HG02623 (cell line): ENCODE results near the gene TMEM234.

ENCODE experiments used
- ATAC-seq: cut with Tn5 transposase; IDR thresholded peaks from one replicate; pipeline ENCODE4 v1.9.1; 2021; ENCODE audit warnings: moderate library complexity; ENCODE audit not compliant: unreplicated experiment

Gene TMEM234

DNA sequence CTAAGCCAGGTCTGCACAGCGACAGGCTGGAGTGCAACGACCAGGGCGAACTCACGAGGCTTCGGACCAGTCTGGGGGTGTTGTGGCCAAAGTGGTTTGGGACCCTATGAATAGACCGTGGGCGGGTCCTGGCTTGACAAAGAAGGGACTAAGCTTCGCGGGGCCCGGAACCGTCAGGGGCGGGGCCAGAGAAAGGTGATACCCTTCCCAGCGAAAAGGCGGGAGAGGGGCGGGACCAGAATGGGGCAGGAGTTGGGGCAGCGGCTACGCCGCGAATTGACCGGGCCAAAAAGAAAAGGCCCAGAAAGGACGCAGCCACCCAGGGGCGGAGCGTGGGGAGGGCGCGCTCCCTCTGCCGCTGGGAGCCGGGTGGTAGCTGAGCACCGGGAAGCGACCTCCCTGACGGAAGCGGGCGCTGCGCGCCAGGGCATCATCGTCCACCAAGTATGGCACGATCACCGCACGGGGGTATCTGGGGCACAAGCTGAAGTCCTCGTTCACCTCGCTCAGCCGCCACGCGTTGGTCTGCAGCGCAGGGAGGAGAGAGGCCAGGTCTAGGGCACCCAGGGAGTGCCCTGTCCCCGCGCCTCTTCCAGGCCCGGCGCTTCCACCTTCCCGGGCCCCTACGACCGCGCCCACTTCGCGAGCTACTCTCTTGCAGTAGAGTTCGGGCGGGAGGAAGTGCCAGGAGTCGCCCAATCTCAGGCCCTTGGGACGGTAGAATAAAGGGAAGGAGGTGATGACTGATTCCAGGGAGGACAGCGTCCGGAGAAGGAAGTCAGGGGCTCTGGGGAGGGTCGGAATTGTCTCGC, 18.2 kb upstream of the TMEM234 start:
- no peak for ATAC-seq

DNA sequence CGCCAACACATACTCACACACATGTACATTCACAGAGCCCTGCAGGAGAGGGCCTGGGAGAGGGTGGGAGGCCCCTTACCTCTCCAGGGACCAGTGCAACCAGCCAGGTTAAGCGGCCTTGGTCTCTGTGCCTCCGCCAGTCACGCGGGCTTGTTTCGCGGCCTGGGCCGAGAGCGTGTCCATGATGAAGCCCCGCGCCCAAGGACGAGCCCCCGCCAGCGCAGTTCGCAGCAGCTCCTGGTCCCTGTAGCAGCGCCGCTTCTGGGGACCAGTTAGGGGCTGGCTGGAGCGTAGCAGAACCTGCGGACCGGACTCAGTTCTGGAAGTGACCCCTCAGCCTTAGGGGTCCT, 17.6 kb upstream of the TMEM234 start:
- no peak for ATAC-seq

DNA sequence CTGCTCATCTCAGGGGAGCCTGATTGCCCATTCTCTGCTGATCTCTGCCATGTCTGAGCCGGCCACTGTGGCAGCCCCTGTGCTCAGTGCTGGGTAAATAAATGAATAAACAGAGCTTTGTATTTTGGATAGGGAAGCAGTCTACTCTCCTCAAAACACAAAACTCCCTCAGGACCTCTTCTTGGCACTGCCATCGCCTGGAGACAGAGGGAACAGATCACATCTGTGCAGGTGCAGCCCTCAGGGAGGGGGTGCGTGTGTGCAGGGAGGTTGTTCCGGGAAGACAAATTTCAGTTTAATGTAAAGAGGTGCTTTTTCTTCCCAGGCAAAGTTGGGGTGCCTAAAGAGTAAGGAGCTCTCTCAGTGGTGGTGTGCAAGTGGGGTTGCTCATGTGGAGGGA, 17.2 kb upstream of the TMEM234 start:
- ATAC-seq: no peak

DNA sequence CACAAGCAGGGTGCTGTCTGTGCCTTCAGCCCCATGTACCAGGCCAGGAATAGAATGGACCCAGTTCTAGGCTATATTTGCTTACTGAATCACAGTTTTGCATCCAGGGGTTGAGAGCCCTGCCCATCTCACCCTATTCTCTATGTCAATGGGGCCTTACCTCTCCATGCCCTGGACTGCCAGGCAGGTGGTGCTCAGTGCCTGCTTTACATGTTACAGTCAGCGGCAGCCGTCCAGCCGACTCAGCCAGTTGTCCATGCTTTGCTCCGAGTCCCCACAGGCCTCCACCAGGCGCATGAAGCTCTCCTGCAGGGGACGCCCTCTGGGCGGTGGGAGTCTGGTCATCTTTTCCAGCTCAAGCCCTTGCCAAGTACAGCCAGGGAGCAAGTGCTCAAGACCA, 12.6 kb upstream of the TMEM234 start:
- no peak for ATAC-seq

DNA sequence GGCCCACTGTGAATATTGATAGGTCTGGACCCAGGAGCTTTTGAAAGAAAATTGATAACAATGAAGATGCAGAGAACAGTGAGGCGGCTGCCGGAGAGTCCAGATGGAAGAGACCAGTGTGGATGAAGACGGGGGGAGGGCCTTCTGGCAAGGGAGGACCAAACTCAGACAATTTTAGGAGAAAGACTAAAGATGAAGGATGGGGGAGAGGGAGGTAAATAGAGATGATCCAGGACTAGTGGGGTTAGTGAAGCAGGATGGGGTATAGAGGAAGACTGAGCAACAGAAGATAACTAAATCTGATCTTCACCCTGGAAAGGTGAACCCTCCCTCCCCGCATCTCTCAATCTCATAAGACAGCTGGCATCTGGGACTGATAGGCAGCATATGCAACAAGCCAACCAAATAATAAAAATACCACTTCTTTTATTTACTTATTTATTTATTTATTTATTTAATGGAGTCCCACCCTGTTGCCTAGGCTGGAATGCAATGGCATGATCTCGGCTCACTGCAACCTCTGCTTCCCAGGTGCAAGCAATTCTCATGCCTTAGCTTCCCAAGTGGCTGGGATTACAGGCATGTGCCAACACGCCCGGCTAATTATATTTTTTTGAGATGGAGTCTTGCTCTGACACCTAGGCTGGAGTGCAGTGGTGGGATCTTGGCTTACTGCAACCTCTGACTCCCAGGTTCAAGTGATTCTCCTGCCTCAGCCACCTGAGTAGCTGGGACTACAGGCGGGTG, 10.6 kb upstream of the TMEM234 start:
- ATAC-seq: no peak

DNA sequence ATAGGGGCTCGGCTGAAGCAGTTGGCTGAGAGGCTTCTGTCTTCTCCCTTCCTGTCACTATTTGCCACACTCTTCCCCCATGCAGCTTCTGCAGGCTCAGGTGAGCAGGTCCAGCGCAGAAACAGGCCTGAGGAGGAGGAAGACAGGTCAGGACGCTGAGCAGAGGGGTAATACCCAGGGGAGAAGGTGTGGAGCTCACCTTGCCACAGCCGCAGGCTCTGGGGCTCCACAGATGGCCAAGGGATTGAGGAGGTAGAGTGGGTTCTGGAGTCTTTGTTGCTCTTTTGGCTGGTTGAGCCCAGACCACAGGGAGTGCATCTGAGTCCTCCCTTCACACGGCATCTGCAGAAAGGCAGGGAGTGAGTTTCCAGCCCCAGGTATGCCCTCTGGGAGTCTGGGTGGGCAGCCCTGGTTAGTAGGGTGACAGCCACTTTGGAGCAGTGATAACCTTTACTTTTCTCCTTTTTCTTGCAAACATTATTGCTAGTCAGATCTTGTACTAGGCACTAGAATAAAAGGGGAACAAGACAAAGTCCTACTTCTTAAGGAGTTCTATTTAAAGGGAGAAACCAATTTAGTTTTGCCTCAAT, 9.8 kb upstream of the TMEM234 start:
- ATAC-seq: no peak

DNA sequence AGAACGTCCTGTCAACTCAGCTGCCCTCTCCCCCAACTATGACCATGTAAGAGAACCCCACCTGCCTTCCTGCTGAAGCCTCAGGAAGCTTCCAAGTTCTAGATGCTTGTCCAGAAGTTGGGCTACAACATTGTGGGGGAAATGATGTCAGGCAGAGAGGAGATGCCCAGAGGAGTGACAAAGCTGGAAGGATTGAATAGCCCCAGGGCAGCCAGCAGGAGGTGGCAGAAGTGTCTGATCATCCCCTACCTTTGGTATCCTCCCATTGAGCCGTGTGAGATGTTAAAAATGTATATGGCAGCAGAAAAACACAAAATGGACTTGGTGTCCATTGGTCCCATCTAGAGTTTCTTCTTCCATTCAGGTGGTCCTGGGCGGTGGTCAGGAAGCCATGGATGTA, 6.6 kb upstream of the TMEM234 start:
- ATAC-seq: no peak

DNA sequence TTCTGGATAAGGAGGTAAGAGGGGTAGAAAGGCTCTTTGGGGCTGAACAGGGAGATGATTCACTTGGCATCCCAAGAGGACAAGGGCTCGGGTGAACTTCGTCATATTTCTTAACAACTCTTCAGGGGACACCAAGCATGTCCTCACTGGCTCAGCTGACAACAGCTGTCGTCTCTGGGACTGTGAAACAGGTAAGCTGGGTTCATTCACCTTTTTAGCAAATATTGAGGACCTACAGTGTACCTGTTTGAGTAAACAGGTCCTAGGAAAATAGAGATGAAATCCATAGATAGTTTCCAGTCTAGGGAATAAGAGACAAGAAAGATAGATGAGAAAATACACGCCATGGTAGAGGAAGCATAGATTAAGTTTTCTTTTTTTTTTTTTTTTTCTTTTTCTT, 2.1 kb upstream of the TMEM234 start:
- no peak for ATAC-seq

DNA sequence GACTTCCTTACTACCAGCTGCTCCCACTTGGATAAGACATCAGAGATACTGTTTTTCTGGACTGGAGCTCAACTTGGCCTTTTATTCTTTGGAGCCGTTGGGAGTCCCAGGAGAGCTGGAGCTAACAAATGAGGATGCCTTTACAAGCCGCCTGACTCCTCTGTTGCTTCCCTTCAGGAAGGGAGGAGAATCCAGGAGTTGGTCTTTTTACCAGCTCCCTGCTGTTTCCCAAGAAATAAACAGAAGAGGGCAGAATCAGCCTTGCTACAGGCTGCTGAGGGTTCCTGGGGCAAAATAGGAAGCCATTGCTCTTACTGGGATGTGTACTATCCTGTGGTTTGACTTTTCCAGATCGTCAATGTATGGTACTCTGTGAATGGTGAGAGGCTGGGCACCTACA, 1.5 kb upstream of the TMEM234 start:
- no peak for ATAC-seq

DNA sequence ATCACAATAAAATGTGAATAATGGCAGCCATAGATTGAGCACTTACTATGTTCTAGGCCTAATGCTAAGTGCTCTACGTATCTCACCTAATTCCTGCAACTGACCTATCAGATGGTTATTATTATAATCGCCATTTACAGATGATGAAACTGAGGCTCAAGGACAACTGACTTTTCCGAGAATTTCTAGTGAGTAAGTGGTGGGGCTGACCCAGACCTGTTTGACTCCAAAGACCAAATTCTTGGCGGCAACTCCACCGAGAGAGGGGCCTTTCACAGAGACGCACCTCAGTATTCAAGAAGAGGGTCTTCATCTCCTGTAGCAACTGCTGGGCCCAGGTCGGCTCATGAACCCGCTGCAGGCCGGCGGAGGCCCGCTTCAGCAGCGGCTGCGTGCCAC, 573 bp downstream of the TMEM234 start:
- ATAC-seq: no peak

DNA sequence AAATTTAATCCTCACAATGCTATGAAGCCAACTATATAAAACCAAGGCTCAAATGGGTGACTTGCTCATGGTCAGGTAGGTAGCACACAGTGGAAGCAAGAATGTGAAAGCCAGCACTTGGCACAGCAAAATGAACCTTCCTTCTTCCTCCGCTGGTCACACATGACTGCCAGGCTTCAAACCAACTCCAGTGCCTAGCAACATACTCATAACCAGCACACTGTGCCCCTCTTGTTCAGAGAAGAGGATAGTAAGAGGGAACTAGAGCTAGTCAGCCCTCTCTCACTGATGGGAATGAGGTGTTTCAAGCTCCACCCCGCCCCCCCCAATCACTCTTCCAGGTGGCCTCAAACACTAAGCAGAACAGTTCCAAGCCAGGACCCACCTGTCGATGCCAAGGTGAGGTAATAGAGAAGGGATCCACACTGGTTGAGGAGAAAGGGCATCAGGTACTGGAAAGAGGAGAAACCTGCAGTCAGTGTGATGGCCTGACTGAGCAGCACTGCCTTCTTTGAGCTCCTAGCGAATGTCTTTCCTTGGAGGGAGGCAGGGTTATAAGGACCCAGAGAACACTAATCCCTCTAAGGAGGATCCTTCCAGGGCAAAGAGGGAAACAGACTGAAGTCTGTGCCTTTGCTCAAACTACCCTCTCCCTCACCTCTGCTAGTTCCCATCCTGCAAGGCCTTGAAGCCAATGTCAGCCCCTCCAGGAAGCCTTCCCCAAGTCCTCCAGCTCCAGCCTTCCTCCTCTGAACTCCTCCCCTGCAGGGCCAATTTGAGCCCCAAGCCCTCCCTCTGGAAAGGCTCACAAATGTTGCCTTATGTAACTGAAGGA, 1.2 kb downstream of the TMEM234 start:
- no peak for ATAC-seq

DNA sequence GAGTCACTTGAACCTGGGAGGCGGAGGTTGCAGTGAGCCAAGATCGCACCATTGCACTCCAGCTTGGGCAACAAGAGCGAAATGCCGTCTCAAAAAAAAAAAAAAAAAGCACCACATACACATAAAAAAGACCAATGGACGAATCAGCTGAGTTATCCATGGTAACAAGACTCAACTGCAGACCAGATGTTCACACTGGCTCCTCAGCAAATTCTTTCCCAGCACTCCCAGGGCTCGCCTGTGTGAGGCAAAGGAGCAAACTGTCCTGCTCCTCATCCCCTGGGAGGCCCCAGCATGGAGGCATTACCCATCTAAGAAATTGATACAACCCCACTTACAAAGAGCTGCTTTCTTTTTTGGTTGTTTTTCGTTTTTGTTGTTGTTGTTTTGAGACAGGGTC, 3.1 kb downstream of the TMEM234 start:
- ATAC-seq: no peak

DNA sequence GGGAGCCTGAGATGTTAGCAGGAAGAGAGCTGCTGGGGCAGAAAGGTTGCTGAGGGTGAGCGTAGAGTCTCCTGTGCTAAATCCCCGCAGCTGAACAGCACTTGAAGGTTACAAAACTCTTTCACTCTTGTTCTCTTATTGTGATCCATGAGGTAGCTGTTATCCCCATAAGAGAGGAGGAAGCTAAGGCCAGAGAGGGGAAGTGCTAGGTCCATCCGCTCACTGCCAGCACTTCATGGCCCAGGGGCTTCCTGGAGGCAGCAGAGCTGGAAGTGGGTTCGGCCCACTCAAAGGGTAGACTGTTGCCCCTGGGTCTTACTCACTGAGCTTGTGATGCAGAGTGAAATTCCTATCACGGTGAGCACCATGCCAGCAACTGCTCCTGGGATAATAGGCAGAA, 5.6 kb downstream of the TMEM234 start:
- ATAC-seq: no peak

DNA sequence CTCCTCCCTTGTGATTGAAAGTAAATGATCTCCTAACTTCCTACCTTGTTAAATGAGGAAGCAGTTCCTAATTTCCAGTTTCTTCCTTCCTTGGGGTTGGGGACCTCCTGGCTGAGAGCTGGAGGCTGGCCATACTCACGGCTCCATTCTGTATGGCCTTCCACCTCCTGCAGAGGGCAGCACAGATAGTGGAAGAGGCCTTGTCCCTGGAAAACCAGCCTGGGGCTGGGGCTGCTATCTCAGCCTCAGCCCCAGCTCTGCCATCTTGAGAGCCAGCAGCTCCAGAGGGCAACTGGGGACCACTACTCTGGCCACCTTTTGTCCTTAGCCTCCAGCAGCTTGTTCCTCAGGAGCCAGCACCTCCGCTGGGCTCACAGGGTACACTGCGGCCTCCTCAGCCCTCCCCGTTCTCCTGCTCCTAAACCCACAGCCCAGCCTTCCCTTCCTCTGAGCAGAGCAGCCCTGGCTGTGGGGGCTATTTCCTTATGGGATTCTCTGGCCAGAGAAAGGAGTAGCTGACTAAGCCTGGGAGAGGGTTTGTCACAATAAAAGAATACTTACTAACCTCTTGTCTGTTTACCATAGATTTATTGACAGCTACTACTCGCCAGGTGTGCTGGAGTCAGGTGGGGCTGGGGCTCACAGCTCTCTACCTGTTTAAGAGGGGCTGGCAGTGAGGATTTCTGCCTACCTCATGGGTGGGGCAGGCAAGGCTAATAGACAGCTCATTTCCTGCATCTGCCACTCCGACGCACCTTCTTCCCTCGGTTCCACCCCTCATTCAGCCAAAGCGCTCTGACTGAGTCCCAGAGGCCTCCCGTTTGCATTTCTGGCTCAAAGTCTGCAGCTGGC, 6.3 kb downstream of the TMEM234 start:
- no peak for ATAC-seq

DNA sequence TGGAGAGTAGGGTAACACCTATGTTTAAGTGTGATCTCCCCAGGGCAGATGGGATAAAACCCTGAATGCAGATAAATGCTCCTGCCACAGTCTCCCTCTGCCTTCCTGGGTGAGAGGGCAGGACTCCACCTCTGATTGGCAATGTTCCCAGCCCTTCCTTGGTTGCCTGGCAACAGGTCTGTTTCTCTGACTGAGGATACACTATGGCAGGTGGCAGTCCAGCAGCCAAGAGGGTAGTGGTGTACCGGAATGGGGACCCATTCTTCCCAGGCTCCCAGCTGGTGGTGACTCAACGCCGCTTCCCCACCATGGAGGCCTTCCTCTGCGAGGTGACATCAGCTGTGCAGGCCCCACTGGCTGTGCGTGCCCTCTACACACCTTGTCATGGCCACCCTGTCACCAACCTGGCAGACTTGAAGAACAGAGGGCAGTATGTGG, 13.2 kb downstream of the TMEM234 start, which contains the start of gene DCDC2B:
Gene DCDC2B, plus strand, starts transcription at position 199 of the 438 bp plus-strand sequence. Its CDS starts 5 bp downstream, at position 204.
- no peak for ATAC-seq

DNA sequence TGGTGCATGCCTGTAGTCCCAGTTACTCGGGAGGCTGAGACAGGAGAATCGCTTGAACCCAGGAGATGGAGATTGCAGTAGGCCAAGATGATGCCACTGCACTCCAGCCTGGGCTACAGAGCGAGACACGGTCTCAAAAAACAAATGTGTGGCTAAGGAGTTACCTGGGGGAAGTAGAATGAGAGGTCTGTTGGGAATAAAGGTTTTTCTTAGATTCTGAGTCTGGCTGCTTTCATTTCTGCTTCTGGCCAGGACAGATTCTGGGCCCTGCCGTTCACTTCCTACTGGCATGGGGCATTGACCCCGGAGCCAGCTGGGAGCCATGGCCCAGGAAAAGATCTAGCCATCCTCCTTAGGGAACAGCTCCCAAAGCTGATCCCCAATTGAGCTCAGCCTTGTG, 13.7 kb downstream of the TMEM234 start:
- ATAC-seq: no peak

DNA sequence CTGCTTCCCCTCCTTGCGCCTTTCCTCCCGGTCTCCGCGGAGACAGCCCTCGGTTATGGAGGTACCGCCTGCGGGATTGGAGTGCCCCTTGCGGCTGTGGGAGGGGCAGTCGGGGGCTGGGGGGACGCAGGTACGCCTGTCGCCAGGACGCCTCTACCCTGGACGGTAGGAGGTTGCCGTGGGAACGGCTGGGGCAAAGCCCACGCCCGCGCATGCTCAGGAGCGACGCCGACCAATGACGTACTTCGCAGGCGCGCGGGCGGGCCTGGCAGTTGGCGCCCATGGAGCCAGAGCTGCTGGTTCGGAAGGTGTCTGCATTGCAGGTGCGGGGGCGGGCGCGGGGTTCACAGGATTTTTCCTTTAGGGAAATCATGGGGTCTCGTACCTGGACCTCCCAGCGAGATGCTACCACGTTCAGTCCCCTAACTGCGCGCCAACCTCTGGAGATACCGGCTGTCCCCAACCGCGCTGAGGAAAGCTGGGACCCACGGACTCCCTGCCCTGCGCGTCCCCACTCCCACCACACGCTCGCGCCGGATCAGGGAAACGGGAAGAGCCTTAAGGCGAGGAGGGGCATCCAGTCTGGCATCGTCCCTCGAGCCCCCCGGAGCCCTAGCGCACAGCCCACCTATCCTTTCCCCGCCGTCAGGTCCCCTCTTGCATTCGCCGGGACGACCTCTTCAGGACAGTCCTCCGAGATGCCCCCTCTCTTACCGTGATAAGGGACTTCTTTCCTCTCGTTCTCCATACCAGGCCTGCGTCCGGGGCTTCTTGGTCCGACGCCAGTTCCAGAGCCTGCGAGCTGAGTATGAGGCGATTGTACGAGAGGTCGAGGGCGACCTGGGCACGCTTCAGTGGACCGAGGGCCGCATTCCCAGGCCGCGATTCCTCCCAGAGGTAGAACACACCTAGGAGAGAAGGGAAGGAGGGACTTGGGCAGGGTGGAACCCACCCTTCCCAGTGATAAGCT, 16.5 kb downstream of the TMEM234 start, which contains the start of gene IQCC:
Gene IQCC, plus strand, starts transcription at position 271 of the 970 bp plus-strand sequence. Its CDS starts 11 bp downstream, at position 282.
- ATAC-seq: peak; percentile 54

DNA sequence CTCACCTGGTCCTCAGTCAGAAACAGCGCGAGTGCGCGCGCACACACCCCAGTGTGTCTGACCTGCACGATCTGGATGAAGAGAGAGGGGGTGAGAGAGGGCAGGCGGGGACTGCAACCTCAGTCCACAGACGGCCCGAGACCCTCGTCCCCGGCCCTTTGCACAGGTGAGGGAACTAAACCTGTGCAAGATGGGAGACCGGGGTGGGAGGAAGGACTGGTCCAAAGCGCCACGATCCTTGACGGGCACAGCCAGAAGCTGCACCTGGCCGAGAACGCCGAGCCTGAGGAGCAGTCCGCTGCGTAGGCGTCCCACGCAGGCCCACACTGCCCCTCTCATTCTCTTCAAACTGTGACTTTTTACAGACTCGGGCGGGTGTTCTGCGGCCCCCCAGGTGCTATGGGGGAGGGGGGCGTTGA, 17.2 kb downstream of the TMEM234 start:
- no peak for ATAC-seq
